ENCODE data around the gene MMD.
"Not testable (repeated sequence)": the region's sequence is repeated elsewhere in the genome, so short reads cannot be mapped to it uniquely, and the experiment has no call there.

Gene MMD

GRCh38 chr17:55430541-55431288, 9.1 kb upstream of the MMD start:
- DNase-seq (ENCODE audit: extremely low read depth, insufficient read length) = no peak
- TF ChIP-seq CTCF (IDR thresholded peaks at IDR 0.05; ENCODE audit: insufficient read depth, low read length, poor library complexity, severe bottlenecking) = no peak
- no peaks in the 10 kb centered on the region for H3K36me3 ChIP-seq (ENCODE audit: control insufficient read depth, insufficient read depth, low read length)
- H3K27me3 ChIP-seq (replicated peaks; ENCODE audit: control insufficient read depth, insufficient read depth, low read length) = no peaks in the 10 kb centered on the region
- H3K4me3 ChIP-seq (replicated peaks; ENCODE audit: low read depth, low read length) = no peak overlapping the region

- Histone ChIP-seq H3K4me3 (replicated peaks; ENCODE audit: low read depth, low read length) (no peak overlapping the region), H3K27me3 (replicated peaks; ENCODE audit: control insufficient read depth, insufficient read depth, low read length) (no peaks in the 10 kb centered on the region), H3K36me3 (ENCODE audit: control insufficient read depth, insufficient read depth, low read length) (no peaks in the 10 kb centered on the region)
- TF ChIP-seq CTCF (IDR thresholded peaks at IDR 0.05; ENCODE audit: insufficient read depth, low read length, poor library complexity, severe bottlenecking) = no peak
- no peak for DNase-seq (ENCODE audit: extremely low read depth, insufficient read length)
These were observed 5.9 kb upstream of the MMD start for GRCh38 chr17:55427587-55427882.

GRCh38 chr17:55426851-55427586, 5.4 kb upstream of the MMD start:
- TF ChIP-seq CTCF (IDR thresholded peaks at IDR 0.05; ENCODE audit: insufficient read depth, low read length, poor library complexity, severe bottlenecking) = no peak
- no peaks in the 10 kb centered on the region for H3K27me3 ChIP-seq (replicated peaks; ENCODE audit: control insufficient read depth, insufficient read depth, low read length)
- DNase-seq (ENCODE audit: extremely low read depth, insufficient read length) = no peak

GRCh38 chr17:55424893-55425540, 3.4 kb upstream of the MMD start:
- no peak for DNase-seq (ENCODE audit: extremely low read depth, insufficient read length)
- Histone ChIP-seq H3K4me3 (replicated peaks; ENCODE audit: low read depth, low read length) (no peak overlapping the region), H3K27me3 (replicated peaks; ENCODE audit: control insufficient read depth, insufficient read depth, low read length) (no peaks in the 10 kb centered on the region), H3K36me3 (ENCODE audit: control insufficient read depth, insufficient read depth, low read length) (no peaks in the 10 kb centered on the region)
- TF ChIP-seq CTCF (IDR thresholded peaks at IDR 0.05; ENCODE audit: insufficient read depth, low read length, poor library complexity, severe bottlenecking) = no peak

More at GRCh38 chr17:55426851-55427586, 5.4 kb upstream of the MMD start:
- no peak overlapping the region for H3K4me3 ChIP-seq (replicated peaks; ENCODE audit: low read depth, low read length)
- no peaks in the 10 kb centered on the region for H3K36me3 ChIP-seq (ENCODE audit: control insufficient read depth, insufficient read depth, low read length)

- Histone ChIP-seq H3K4me3 (replicated peaks; ENCODE audit: low read depth, low read length) (peak overlapping the region; percentile 18; the same call in 1 of the 2 replicates), H3K36me3 (ENCODE audit: control insufficient read depth, insufficient read depth, low read length) (no peaks in the 10 kb centered on the region), H3K27me3 (replicated peaks; ENCODE audit: control insufficient read depth, insufficient read depth, low read length) (no peaks in the 10 kb centered on the region)
- no peak for TF ChIP-seq CTCF (IDR thresholded peaks at IDR 0.05; ENCODE audit: insufficient read depth, low read length, poor library complexity, severe bottlenecking)
- DNase-seq (ENCODE audit: extremely low read depth, insufficient read length) = no peak
These were observed 1.9 kb upstream of the MMD start for GRCh38 chr17:55423535-55423934.

- peak overlapping the region; percentile 18 for H3K4me3 ChIP-seq (replicated peaks; ENCODE audit: low read depth, low read length)
- DNase-seq (ENCODE audit: extremely low read depth, insufficient read length); H3K36me3 ChIP-seq (ENCODE audit: control insufficient read depth, insufficient read depth, low read length); H3K27me3 ChIP-seq (replicated peaks; ENCODE audit: control insufficient read depth, insufficient read depth, low read length): not testable (repeated sequence)
These were observed 1.2 kb upstream of the MMD start for GRCh38 chr17:55422828-55423164.

All from GM06990 (cell line).